GM06990 (cell line): Measurements from ENCODE around the gene LRRN1.
"Not testable (repeated sequence)": the region's sequence is repeated elsewhere in the genome, so short reads cannot be mapped to it uniquely, and the experiment has no call there.

Experiments
- DNase-seq: peaks from one replicate; pipeline ENCODE4 v3.0.0-alpha.2; 2011; ENCODE audit not compliant: insufficient read length; ENCODE audit errors: extremely low read depth
- H3K27me3 ChIP-seq: replicated peaks from 2 replicates; pipeline ENCODE4 v1.6.0; 2011; ENCODE audit warnings: low read length; ENCODE audit not compliant: control insufficient read depth, insufficient read depth
- H3K36me3 ChIP-seq: 2 replicates; pipeline ENCODE4 v1.5.1; 2011; ENCODE audit warnings: low read length; ENCODE audit not compliant: control insufficient read depth, insufficient read depth
- H3K4me3 ChIP-seq: replicated peaks from 2 replicates; pipeline ENCODE4 v1.5.1; 2011; ENCODE audit warnings: low read depth, mild to moderate bottlenecking, control low read depth, low read length
- CTCF ChIP-seq: IDR thresholded peaks from 2 replicates; pipeline ENCODE4 v1.5.1; 2011; ENCODE audit warnings: low read length, control low read depth, mild to moderate bottlenecking, inconsistent platforms; ENCODE audit not compliant: insufficient read depth, poor library complexity, severe bottlenecking

Gene LRRN1

GRCh38 chr3:3881050-3881449 is 81.8 kb downstream of the LRRN1 start:
- Histone ChIP-seq H3K36me3 (no peaks in the 10 kb centered on the region), H3K27me3 (no peaks in the 10 kb centered on the region), H3K4me3 (no peak overlapping the region)
- DNase-seq, result no peak
- no peak for TF ChIP-seq CTCF

- not testable (repeated sequence) for H3K4me3 ChIP-seq, DNase-seq, H3K36me3 ChIP-seq, H3K27me3 ChIP-seq
Observed at GRCh38 chr3:3887311-3887710, 88.1 kb downstream of the LRRN1 start.

GRCh38 chr3:3893590-3893989 is 94.4 kb downstream of the LRRN1 start:
- no peak for TF ChIP-seq CTCF
- no peak overlapping the region for H3K4me3 ChIP-seq
- no peak for DNase-seq

More at GRCh38 chr3:3893590-3893989, 94.4 kb downstream of the LRRN1 start:
- Histone ChIP-seq H3K36me3 (no peaks in the 10 kb centered on the region), H3K27me3 (no peaks in the 10 kb centered on the region)
